Caco-2 (cell line): ENCODE measurements around the gene STPG2. TPM values are rescaled to one million over a fixed set of nuclear protein-coding genes. Genes with fewer than 3 reads are reported as not detected.

Experiments used
- BruUV-seq: library from RNA; stranded (reverse); fragments of 400-500 nt; replicated peaks from 2 replicates; lab custom pipeline; 2021; lab: Mats Ljungman, UMichigan
- CTCF ChIA-PET: fragments of 300-600 bp; sonication (Branson Sonifier 250); formaldehyde crosslinking; loops from one replicate; lab custom pipeline; 2022; ENCODE audit warnings: antibody characterized with exemption; lab: Charles Lee
- POLR2A ChIA-PET: fragments of 300-600 bp; sonication (Branson Sonifier 250); formaldehyde crosslinking; loops from one replicate; lab custom pipeline; 2022; ENCODE audit warnings: antibody characterized with exemption; lab: Charles Lee
- DNase-seq, 2 experiments: peaks; one replicate each; pipeline versions ENCODE4 v3.0.0 to v3.0.0-alpha.2; 2020 to 2022
- H3K27me3 ChIP-seq: replicated peaks from 2 replicates; pipeline ENCODE4 v1.6.0; 2011; ENCODE audit warnings: low read length; ENCODE audit not compliant: control insufficient read depth, insufficient read depth
- H3K36me3 ChIP-seq: 2 replicates; pipeline ENCODE4 v1.5.1; 2011; ENCODE audit warnings: low read length; ENCODE audit not compliant: control insufficient read depth, insufficient read depth
- H3K4me1 ChIP-seq: fragments of 250-450 bp; sonication (Bioruptor Pico); 2 replicates; pipeline ENCODE4 v1.5.1; 2020; ENCODE audit warnings: mild to moderate bottlenecking
- H3K4me3 ChIP-seq: 2 replicates; pipeline ENCODE4 v1.5.1; 2011; ENCODE audit warnings: low read depth, mild to moderate bottlenecking, control low read depth, low read length
- H3K9me3 ChIP-seq: fragments of 250-450 bp; sonication (Bioruptor Pico); 2 replicates; pipeline ENCODE4 v1.5.1; 2020; ENCODE audit warnings: mild to moderate bottlenecking, moderate library complexity
- H3K27ac Mint-ChIP-seq: one replicate; pipeline ENCODE4 v1.8.0; 2022; ENCODE audit warnings: mixed read lengths; ENCODE audit not compliant: unreplicated experiment
- H3K27me3 Mint-ChIP-seq: one replicate; pipeline ENCODE4 v1.8.0; 2022; ENCODE audit warnings: mixed read lengths; ENCODE audit not compliant: insufficient read depth, unreplicated experiment
- H3K36me3 Mint-ChIP-seq: one replicate; pipeline ENCODE4 v1.8.0; 2022; ENCODE audit warnings: mild to moderate bottlenecking, mixed read lengths; ENCODE audit not compliant: insufficient read depth, unreplicated experiment
- H3K4me1 Mint-ChIP-seq: one replicate; pipeline ENCODE4 v1.8.0; 2022; ENCODE audit warnings: low read depth, mixed read lengths; ENCODE audit not compliant: unreplicated experiment
- H3K4me3 Mint-ChIP-seq: one replicate; pipeline ENCODE4 v1.8.0; 2022; ENCODE audit warnings: mild to moderate bottlenecking, moderate library complexity, mixed read lengths; ENCODE audit not compliant: unreplicated experiment
- H3K9me3 Mint-ChIP-seq: one replicate; pipeline ENCODE4 v1.8.0; 2022; ENCODE audit warnings: mixed read lengths; ENCODE audit not compliant: unreplicated experiment
- intact Hi-C: fragments of 100-400 bp; cut with micrococcal nuclease; formaldehyde crosslinking; loops from one replicate; pipeline ENCODE4 v1.10.0; 2022; ENCODE audit not compliant: unreplicated experiment
- total RNA-seq: library from RNA; stranded (reverse); gene quantifications from 2 replicates; pipeline ENCODE4 v1.2.3, GENCODE V29; 2022
- TF ChIP-seq, protein P1 (sequence below), 2 experiments: fragments of 200-600 bp in 1 of 2; IDR thresholded peaks; 1 replicate in 1 of 2; 2 replicates in 1 of 2; pipeline versions ENCODE4 v1.5.1 to v1.8.0; 2011 to 2022; ENCODE audit warnings: antibody characterized with exemption in 1 of 2, control low read depth in 1 of 2, inconsistent platforms in 1 of 2, low read depth in 1 of 2, low read length in 1 of 2, mild to moderate bottlenecking in 1 of 2, moderate library complexity in 1 of 2; ENCODE audit not compliant: insufficient read depth in 1 of 2, severe bottlenecking in 1 of 2, unreplicated experiment in 1 of 2

The STPG2 gene
- total RNA-seq, 1 experiment from 2014 or later = not detected

DNA sequence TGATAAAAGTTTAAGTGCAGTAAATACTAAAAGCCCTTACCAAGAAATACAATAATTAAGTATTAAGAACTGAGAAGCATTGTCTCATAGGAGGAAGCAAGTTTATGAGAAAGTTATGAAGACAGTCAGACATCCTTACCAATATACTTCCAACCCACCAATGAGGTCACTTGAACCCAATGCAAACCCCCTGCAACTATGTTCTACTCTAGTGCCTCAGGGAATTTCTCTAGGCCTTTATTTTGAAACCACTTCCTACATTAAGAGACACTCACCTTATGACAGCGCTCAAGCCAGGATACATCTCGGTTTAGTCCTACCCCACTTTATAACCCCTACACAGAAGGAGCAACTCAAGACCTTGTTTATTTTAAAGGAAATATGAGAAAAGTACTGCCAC lies 61.3 kb downstream of the STPG2 start:
- H3K4me1 ChIP-seq = no peaks in the 10 kb centered on the region; the same call in 1 of the 2 replicates
- H3K27ac Mint-ChIP-seq = no peak overlapping the region
- DNase-seq = no peak
- TF ChIP-seq, protein P1, sequence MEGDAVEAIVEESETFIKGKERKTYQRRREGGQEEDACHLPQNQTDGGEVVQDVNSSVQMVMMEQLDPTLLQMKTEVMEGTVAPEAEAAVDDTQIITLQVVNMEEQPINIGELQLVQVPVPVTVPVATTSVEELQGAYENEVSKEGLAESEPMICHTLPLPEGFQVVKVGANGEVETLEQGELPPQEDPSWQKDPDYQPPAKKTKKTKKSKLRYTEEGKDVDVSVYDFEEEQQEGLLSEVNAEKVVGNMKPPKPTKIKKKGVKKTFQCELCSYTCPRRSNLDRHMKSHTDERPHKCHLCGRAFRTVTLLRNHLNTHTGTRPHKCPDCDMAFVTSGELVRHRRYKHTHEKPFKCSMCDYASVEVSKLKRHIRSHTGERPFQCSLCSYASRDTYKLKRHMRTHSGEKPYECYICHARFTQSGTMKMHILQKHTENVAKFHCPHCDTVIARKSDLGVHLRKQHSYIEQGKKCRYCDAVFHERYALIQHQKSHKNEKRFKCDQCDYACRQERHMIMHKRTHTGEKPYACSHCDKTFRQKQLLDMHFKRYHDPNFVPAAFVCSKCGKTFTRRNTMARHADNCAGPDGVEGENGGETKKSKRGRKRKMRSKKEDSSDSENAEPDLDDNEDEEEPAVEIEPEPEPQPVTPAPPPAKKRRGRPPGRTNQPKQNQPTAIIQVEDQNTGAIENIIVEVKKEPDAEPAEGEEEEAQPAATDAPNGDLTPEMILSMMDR (IDR thresholded peaks at IDR 0.05; ENCODE audit: insufficient read depth in 1 of 2, low read depth in 1 of 2, low read length in 1 of 2, severe bottlenecking in 1 of 2, unreplicated experiment in 1 of 2) = no peak
- no peaks in the 10 kb centered on the region for H3K9me3 ChIP-seq
- POLR2A ChIA-PET = no interaction called here
- H3K4me1 Mint-ChIP-seq = no peaks in the 10 kb centered on the region
- H3K4me3 Mint-ChIP-seq = no peak overlapping the region
- H3K27me3 ChIP-seq = no peaks in the 10 kb centered on the region
- H3K36me3 Mint-ChIP-seq = no peaks in the 10 kb centered on the region
- CTCF ChIA-PET = no interaction called here
- H3K4me3 ChIP-seq = no peak overlapping the region
- no peaks in the 10 kb centered on the region for H3K9me3 Mint-ChIP-seq
- H3K27me3 Mint-ChIP-seq = no peaks in the 10 kb centered on the region
- H3K36me3 ChIP-seq = no peaks in the 10 kb centered on the region
- intact Hi-C loops = no loop called here
- no TSS peak for BruUV-seq

DNA sequence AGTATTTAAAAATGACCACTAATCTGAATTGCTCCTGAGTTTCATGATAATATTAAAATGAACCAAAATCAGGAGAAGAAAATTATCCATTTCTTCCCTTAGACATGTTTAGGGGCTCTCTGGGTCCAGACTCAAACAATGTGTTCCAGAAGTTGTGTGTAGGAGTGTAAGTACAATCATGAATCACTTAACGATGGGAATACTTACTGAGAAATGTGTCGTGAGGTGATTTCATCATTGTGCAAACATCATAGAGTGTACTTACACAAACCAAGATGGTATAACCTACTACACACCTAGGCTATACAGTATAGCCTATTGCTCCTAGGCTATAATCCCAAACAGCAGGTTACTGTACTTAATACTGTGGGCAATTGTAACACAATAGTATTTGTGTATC lies 74.8 kb downstream of the STPG2 start:
- intact Hi-C loops = no loop called here
- TF ChIP-seq, protein P1 (IDR thresholded peaks at IDR 0.05; ENCODE audit: insufficient read depth in 1 of 2, low read depth in 1 of 2, low read length in 1 of 2, severe bottlenecking in 1 of 2, unreplicated experiment in 1 of 2) = no peak
- Mint-ChIP-seq H3K9me3 (no peaks in the 10 kb centered on the region), H3K27ac (no peak overlapping the region), H3K4me1 (no peaks in the 10 kb centered on the region), H3K27me3 (no peaks in the 10 kb centered on the region), H3K4me3 (no peak overlapping the region), H3K36me3 (no peaks in the 10 kb centered on the region)
- BruUV-seq = no TSS peak
- Histone ChIP-seq H3K9me3 (peaks cover 3% of the 10 kb centered on the region; the same call in 1 of the 2 replicates), H3K4me1 (no peaks in the 10 kb centered on the region), H3K36me3 (no peaks in the 10 kb centered on the region), H3K4me3 (no peak overlapping the region), H3K27me3 (no peaks in the 10 kb centered on the region)
- DNase-seq = no peak
- POLR2A ChIA-PET = no interaction called here
- CTCF ChIA-PET = no interaction called here

DNA sequence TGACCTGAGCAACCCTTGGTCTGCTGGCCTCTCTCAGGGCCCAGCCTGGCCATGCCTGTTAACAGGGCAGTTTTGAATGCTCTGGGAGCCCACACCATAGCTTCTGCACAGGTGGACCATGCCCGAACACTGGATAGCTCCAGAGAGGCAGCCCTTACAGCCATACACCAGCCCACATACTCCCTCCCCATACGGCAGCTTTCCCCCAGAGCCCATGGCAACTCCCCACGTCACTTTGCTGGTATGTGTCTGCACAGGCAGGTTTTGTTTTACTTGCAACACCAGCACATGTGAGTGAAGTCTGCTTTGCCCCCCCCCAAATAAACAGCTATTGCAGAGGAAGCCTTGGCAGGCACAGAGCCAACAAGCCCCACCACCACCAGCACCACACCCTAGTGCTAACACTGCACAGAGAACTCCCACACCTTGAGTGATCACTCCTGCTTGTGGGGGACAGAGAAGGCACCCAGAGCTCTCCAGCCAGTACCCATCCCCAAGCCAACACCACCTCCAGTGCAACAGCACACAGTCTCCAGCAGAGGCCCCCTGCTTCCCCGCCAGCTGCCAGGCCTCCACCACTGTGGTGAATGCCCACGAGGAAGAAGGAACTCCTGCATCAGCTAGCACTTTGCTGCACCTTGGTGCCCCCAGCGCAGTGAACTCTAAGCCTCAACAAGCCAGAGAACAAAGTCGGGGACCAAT lies 87.3 kb downstream of the STPG2 start:
- POLR2A ChIA-PET = no interaction called here
- no peaks in the 10 kb centered on the region for H3K27me3 ChIP-seq
- no TSS peak for BruUV-seq
- no peak for DNase-seq
- Mint-ChIP-seq H3K27ac (no peak overlapping the region), H3K4me3 (no peak overlapping the region), H3K4me1 (no peaks in the 10 kb centered on the region), H3K27me3 (peaks cover 3% of the 10 kb centered on the region), H3K36me3 (no peaks in the 10 kb centered on the region), H3K9me3 (peaks cover 8% of the 10 kb centered on the region)
- no peaks in the 10 kb centered on the region for H3K9me3 ChIP-seq
- intact Hi-C loops = no loop called here
- no peaks in the 10 kb centered on the region for H3K4me1 ChIP-seq
- no peaks in the 10 kb centered on the region for H3K36me3 ChIP-seq
- TF ChIP-seq, protein P1 (IDR thresholded peaks at IDR 0.05; ENCODE audit: insufficient read depth in 1 of 2, low read depth in 1 of 2, low read length in 1 of 2, severe bottlenecking in 1 of 2, unreplicated experiment in 1 of 2) = no peak
- H3K4me3 ChIP-seq = no peak overlapping the region
- CTCF ChIA-PET = no interaction called here
